ENCODE measurements around the gene DNM2. TPM values are rescaled to one million over a fixed set of nuclear protein-coding genes. Genes with fewer than 3 reads are reported as not detected.

Gene DNM2
- total and polyA plus RNA-seq, 9 of the 15 experiments (the other 6 are each of a cell fraction or from before 2014, with no cell fraction given), result 2.2 to 161 (median 72.6) TPM

GRCh38 chr19:10871711-10872545, 154.0 kb downstream of the DNM2 start (continued):
- TF ChIP-seq ZBTB43 (CRISPR knock-in tag; IDR thresholded peaks at IDR 0.05) (no peak), CREBBP (IDR thresholded peaks at IDR 0.05; ENCODE audit: low read depth, low read length) (no peak), MLLT1 (IDR thresholded peaks at IDR 0.05) (no peak), CTCF (IDR thresholded peaks at IDR 0.05 in 2 of 3, conservative IDR thresholded peaks at IDR 0.05 in 1 of 3; ENCODE audit: insufficient read depth in 2 of 3, low read depth in 1 of 3, low read length in 3 of 3) (0 out of 6 replicates have a peak, but pooled peaks of 1 of the 3 experiments have one; percentile 7), KLF16 (IDR thresholded peaks at IDR 0.05) (no peak), SAP30 (IDR thresholded peaks at IDR 0.05; ENCODE audit: borderline replicate concordance, insufficient read depth, low read depth, low read length, poor library complexity, severe bottlenecking) (no peak), MECOM (CRISPR knock-in tag; IDR thresholded peaks at IDR 0.05) (no peak), MYBL2 (IDR thresholded peaks at IDR 0.05; ENCODE audit: low read depth) (no peak), MYBL2 (CRISPR knock-in tag; IDR thresholded peaks at IDR 0.05; ENCODE audit: borderline replicate concordance) (no peak), MLX (CRISPR knock-in tag; conservative IDR thresholded peaks at IDR 0.05) (no peak), ARHGAP35 (IDR thresholded peaks at IDR 0.05; ENCODE audit: partially characterized antibody) (no peak), ZNF79 (CRISPR knock-in tag; IDR thresholded peaks at IDR 0.05; ENCODE audit: low read depth) (no peak), ZBTB5 (IDR thresholded peaks at IDR 0.05) (no peak), ZFX (CRISPR knock-in tag; IDR thresholded peaks at IDR 0.05) (peak; percentile 63), PHF21A (IDR thresholded peaks at IDR 0.05; ENCODE audit: borderline replicate concordance, low read depth) (no peak), MED1 (CRISPR knock-in tag; IDR thresholded peaks at IDR 0.05; ENCODE audit: borderline replicate concordance) (no peak), ZNF699 (CRISPR knock-in tag; IDR thresholded peaks at IDR 0.05; ENCODE audit: insufficient replicate concordance) (no peak)
